IPS-NIHi7 (cell line): ENCODE measurements around the gene MANSC1.
A peak's percentile ranks its signal among the peaks of the same experiment; 100 is the strongest.
"Not testable (repeated sequence)": the region's sequence is repeated elsewhere in the genome, so short reads cannot be mapped to it uniquely, and the experiment has no call there.

ENCODE experiments used
- DNase-seq: peaks from one replicate; pipeline ENCODE4 v3.0.0; 2012; ENCODE audit warnings: mixed read lengths; ENCODE audit errors: extremely low spot score

MANSC1 gene

DNA sequence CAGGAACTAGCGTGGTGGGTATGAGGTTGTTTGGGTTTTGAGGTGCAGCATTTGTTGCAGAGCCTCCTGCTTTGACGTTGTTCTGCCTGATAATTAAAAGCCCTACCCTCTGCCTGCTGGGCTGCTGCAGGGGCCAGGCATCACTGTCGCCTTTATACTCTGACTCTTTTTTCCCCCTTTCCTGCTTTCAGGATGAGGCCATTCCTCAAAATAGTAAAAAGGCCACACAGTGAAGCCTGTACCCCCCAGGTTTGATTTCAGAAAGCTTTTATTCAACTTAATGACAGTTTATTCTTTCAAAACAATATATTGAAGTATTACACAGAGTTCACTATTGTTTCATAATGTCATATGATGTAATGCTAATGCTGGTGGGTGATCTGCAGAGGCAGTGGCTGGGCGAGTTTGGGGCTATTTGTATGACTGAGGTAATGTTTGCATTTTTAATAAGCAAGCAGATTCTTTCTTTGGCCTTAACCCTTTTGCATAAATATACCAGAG, 15.9 kb upstream of the MANSC1 start:
- DNase-seq = no peak

DNA sequence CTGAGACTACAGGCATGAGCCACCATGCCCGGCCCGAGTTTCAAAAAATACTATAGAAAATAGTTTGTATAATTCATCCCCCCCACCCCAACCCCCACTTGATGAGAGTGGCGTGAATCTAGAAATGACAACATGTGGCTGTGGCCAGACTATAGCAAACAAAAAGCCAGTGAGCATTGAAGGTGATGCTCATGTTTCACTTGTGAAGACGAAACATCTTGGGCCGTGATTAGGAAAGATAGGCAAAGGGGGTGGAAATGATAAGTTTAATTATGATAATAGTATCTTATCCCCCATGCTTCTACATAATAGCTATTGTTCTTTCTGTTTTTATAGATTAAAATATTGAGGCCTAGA, 15.4 kb upstream of the MANSC1 start:
- no peak for DNase-seq

- DNase-seq = no peak
Observed at GRCh38 chr12:12364787-12365445, 14.9 kb upstream of the MANSC1 start.

DNA sequence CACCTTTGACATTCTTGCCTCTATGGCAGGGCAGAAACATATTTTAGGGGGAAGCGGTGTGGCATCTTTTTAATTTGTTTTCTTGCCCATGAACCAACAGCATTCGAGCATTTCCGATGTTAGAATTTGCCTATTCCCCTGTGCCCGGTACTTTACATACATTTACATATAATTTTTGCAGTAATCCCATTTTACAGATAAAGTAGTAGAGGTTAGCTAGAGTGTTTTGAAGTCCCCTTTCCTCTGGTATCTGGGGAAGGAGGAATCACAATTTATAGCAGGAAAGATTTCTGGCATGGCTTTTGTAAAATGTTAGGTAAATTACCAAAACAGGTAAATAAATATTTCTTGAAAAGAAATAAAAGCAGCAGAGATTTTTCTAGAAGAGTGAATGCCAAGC, 8.5 kb upstream of the MANSC1 start:
- no peak for DNase-seq

- no peak for DNase-seq
Observed at GRCh38 chr12:12357719-12358461, 7.8 kb upstream of the MANSC1 start.

- DNase-seq = peak; percentile 97
Observed at GRCh38 chr12:12356896-12357718, 7.1 kb upstream of the MANSC1 start, which contains the start of gene BORCS5. TSS of gene BORCS5 (plus strand) at chr12:12357078. CDS start at chr12:12357452, 374 bp downstream.

GRCh38 chr12:12356467-12356895, 6.4 kb upstream of the MANSC1 start:
- no peak for DNase-seq

GRCh38 chr12:12353807-12354206, 3.8 kb upstream of the MANSC1 start:
- DNase-seq = no peak

GRCh38 chr12:12353276-12353675, 3.2 kb upstream of the MANSC1 start:
- DNase-seq = no peak

DNA sequence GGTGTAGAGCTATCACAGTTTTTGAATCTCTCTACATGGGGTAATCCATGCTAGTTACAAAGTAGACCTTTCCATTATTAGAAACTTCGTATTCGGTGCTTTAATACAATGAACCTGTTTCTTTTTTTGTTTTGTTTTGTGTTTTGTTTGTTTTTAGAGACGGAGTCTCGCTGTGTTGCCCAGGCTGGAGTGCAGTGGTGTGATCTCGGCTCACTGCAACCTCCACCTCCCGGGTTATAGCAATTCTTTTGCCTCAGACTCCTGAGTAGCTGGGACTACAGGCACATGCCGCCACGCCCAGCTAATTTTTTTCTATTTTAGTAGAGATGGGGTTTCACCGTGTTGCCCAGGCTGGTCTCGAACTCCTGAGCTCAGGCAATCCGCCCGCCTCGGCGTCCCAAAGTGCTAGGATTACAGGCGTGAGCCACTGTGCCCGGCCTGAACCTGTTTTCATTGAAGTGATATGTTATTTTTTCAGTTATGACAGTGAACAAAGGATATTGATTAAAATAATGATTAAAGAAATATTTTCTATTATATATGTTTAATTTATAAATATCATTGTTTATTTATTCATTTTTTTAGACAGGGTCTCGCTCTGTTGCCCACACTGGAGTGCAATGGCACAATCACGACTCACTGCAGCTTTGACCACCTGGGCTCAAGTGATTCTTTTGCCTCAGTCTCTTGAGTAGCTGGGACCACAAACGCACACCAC, 1.6 kb upstream of the MANSC1 start:
- DNase-seq = not testable (repeated sequence)

DNA sequence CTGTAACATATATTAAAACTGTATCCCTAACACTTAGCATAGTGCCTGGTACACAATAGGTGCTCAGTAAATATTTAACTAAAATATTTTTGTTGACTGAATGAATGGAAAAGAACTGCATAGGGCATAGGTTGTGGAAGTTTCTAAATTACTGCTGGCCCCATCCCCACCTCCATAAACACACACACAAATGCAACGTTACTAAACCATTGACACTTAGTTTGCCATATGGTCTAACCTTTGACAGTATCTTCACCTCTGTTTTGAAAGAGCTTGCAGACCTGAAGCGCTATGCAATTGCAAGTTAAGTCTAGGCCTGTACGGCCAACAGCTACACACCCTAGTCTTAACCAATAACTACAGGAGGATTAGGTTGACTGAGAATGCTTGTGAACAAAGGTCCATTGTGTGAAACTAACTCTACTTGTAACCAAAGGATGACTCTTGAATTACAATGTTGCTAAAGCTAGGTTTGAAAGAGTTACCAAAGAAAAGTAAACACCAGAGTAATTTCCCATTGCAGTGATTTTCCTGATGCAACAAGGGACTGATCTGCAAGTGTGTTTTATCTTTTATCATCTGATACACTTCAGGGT, 924 bp upstream of the MANSC1 start:
- DNase-seq = no peak

DNA sequence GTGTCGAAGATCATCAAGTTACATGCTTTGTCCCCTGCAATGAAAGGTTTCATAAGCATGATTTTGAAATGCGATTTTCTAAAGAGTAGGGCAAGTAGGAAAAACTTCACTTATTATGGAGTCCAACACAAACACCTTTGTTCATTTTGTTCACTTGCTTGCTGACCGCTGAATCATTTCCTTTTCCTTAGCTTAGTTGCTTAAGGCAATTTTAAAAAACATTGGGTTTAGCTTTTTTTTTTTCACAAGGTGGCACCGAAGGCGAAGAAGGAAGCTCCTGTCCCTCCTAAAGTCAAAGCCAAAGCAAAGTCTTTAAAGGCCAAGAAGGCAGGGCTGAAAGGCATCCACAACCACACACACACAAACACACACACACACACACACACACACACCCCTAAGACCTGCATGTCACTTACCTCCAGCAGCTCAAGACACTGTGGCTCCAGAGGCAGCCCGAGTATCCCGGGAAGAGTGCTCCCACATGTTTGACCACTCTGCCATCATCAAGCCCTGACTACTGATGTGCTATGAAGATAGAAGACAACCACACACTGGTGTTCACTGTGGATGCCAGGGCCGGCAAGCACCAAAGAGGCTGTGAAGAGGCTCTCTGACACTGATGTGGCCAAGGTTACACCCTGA, 11.4 kb downstream of the MANSC1 start:
- no peak for DNase-seq

DNA sequence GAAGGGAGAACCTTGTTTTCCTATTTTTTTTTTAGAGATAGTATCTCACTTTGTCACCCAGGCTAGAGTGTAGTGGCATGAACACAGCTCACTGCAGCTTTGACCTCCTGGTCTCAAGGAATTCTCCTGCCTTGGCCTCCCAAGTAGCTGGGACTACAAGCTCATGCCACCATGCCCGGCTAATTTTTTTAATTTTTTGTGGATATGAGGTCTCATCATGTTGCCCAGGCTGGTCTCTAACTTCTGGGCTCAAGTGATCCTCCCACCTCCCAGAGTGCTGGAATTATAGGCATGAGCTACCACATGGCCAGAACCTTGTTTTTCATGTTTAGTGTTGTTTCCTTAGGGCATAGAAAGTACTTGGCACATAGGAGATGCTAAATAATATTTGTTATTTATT, 13.5 kb downstream of the MANSC1 start:
- DNase-seq = no peak

DNA sequence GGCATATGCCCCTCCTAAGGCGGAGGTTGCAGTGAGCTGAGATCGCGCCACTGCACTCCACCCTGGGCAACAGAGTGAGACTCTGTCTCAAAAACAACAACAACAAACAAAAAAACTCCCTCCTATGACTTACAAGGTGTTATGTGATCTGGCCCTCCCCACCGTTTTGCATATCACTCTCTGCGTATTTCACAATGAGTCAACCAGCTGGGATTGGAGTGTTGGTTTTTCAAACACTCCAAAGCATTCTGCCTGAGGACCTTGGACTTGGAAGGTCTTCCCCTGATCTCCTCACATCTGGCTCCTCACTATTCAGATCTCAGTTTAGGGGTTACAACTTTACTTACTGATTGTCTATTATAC, 14.0 kb downstream of the MANSC1 start:
- DNase-seq = no peak

DNA sequence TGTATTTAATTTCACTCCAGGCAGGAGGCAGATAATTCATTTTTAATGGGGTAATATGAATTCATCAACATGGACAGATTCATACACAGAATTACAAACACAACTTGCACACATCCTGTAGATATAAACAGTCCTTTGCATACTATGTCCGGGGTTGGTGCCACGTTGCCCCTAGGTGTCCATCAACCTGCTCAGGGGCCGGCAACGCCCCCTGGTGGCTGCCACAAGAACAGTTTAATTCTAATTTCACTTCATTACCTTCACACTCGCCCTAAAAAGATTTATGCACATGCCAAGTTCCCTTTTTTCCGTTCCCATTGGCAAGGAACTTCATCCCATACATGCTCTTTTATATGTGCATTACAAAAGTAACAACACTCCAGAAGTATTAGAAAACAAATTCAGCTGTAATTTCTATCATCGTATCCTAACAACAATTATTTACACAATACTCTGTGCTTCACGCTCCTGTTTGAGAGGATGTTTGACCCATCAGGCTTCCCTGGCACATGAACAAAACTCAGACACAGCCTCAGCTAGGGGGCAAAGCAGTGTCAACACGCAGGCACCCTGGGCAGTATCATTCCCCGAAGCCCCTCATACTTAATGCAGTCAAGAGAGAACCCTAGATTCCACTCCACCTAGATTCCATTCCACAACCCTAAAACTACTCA, 15.5 kb downstream of the MANSC1 start:
- peak; percentile 78 for DNase-seq

- no peak for DNase-seq
Observed at GRCh38 chr12:12333407-12334366, 16.4 kb downstream of the MANSC1 start.

DNA sequence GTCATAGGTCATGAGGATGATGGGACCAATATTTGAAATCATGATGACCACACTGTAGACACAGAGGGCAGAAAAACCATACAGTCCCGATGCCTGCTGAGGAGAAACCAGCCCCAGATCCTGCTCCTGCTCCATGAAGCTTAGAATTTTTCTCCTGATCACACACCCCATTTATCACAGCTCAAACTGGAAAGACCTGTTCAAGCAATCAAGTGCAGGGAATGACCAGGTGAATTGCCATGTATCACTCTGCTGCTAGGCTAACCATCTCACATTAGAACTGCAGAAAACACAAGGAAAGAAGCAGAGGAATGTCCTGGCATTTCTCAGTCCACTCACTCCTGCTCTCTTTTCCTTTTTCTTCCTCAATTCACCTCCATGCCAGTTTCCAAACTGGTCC, 18.1 kb downstream of the MANSC1 start:
- no peak for DNase-seq

- peak; percentile 61 for DNase-seq
Observed at GRCh38 chr12:12331244-12331771, 18.7 kb downstream of the MANSC1 start.

- DNase-seq = peak; percentile 49
Observed at GRCh38 chr12:12327802-12328201, 22.2 kb downstream of the MANSC1 start.
